A673 (cell line): Measurements from ENCODE around the gene SLC25A34.

Experiments used
- CTCF ChIP-seq: fragments of 300-800, 200-600 bp; sonication (generic); conservative IDR thresholded peaks from 2 replicates; pipeline ENCODE4 v1.5.1; 2017; ENCODE audit warnings: low read depth, mild to moderate bottlenecking, antibody characterized with exemption, low read length, moderate library complexity, mixed read lengths
- EZH2 ChIP-seq: fragments of 200-600 bp; sonication (generic); IDR thresholded peaks from 2 replicates; pipeline ENCODE4 v1.6.1; 2017; ENCODE audit warnings: borderline replicate concordance, low read depth, mild to moderate bottlenecking, mixed read lengths, antibody characterized with exemption, low read length; ENCODE audit not compliant: poor library complexity, severe bottlenecking

GRCh38 chr1:15692121-15692682, 43.9 kb upstream of the SLC25A34 start:
- TF ChIP-seq CTCF: no peak
- no peak for TF ChIP-seq EZH2
